ENCODE results near the gene YTHDC1.

DNA sequence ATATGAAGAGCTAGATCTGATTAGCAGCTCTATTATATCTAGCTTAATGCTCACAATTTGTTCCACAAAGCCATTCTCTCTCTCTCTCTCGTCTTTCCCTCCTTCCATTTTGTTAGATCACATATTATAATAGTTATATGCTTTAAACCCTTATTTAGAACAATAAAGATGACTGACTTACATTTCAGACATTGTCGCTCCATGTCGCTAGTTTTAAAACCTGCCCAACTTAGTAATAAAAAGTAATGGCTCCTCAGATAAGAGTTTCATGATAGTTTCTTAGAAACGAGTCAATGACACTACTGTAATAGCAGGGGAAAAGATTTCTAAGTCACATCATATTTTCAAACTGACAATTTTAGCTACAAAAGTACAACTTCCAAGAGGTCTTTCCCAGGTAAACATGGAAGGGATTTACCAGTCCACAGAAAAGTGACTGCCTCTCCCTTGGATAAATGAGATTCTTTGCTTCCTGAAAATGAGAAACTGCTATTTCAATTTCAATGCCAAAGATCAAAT, 38.5 kb upstream of the YTHDC1 start:
- TF ChIP-seq CTCF (IDR thresholded peaks at IDR 0.05) (no peak), POLR2A (IDR thresholded peaks at IDR 0.05) (no peak)
